ENCODE data around the gene AASDH. TPM values are rescaled to one million over a fixed set of nuclear protein-coding genes. Genes with fewer than 3 reads are reported as not detected.

AASDH gene
- total and polyA plus RNA-seq, 4 donors, result 2.7 to 13.3 (median 9.1) TPM

GRCh38 chr4:56320293-56320692, 67.0 kb downstream of the AASDH start:
- no peak overlapping the region for H3K27ac ChIP-seq (ENCODE audit: low read depth in 1 of 2, low read length in 2 of 2)
- no peak for TF ChIP-seq YY1 (IDR thresholded peaks at IDR 0.05)
- no peak for TF ChIP-seq CTCF (IDR thresholded peaks at IDR 0.05; ENCODE audit: low read depth, low read length, missing input control)
- TF ChIP-seq SP1 (IDR thresholded peaks at IDR 0.05), result no peak
- no peak for TF ChIP-seq HNF4A (conservative IDR thresholded peaks at IDR 0.05)
- no peak for TF ChIP-seq TAF1 (conservative IDR thresholded peaks at IDR 0.05)
- TF ChIP-seq JUND (IDR thresholded peaks at IDR 0.05), result no peak
- no peak for TF ChIP-seq RXRA (IDR thresholded peaks at IDR 0.05)
- no peak for TF ChIP-seq FOXA1 (IDR thresholded peaks at IDR 0.05)
- TF ChIP-seq GABPA (IDR thresholded peaks at IDR 0.05 in 1 of 2, conservative IDR thresholded peaks at IDR 0.05 in 1 of 2), result no peak
- no peak for TF ChIP-seq FOXA2 (IDR thresholded peaks at IDR 0.05)
- TF ChIP-seq ZBTB33 (IDR thresholded peaks at IDR 0.05), result no peak
- no peak for TF ChIP-seq EGR1 (IDR thresholded peaks at IDR 0.05; ENCODE audit: low read depth in 2 of 2)
- no peak overlapping the region for H3K4me3 ChIP-seq (ENCODE audit: low read depth in 1 of 3, low read length in 3 of 3)
- no peaks in the 10 kb centered on the region for H3K4me1 ChIP-seq (ENCODE audit: control insufficient read depth in 4 of 4, insufficient read depth in 4 of 4, low read length in 3 of 4)
- no peak for DNase-seq (ENCODE audit: low spot score)
- H3K27me3 ChIP-seq (ENCODE audit: control insufficient read depth in 4 of 4, insufficient read depth in 4 of 4, low read length in 3 of 4), result peaks cover 0 to 5% (median 0%) of the 10 kb centered on the region in 4 donors
- no peak overlapping the region for H3K9ac ChIP-seq (ENCODE audit: low read depth in 1 of 2, low read length in 2 of 2)
- H3K36me3 ChIP-seq (ENCODE audit: control insufficient read depth in 4 of 4, insufficient read depth in 3 of 4, low read depth in 1 of 4, low read length in 3 of 4), result no peaks in the 10 kb centered on the region
- H3K9me3 ChIP-seq (ENCODE audit: control insufficient read depth in 4 of 4, low read length in 3 of 4), result no peaks in the 10 kb centered on the region
- whole genome bisulfite sequencing, result 91% methylated on average over 5 of the region's 5 CpGs

- H3K36me3 ChIP-seq (ENCODE audit: control insufficient read depth in 4 of 4, insufficient read depth in 3 of 4, low read depth in 1 of 4, low read length in 3 of 4), result no peaks in the 10 kb centered on the region
- 92% methylated on average over 1 of the region's 1 CpG for WGBS
Measured at GRCh38 chr4:56318555-56318954, 68.7 kb downstream of the AASDH start.

GRCh38 chr4:56317749-56318148, 69.5 kb downstream of the AASDH start:
- Histone ChIP-seq H3K9ac (ENCODE audit: low read depth in 1 of 2, low read length in 2 of 2) (no peak overlapping the region), H3K27ac (ENCODE audit: low read depth in 1 of 2, low read length in 2 of 2) (no peak overlapping the region), H3K4me1 (ENCODE audit: control insufficient read depth in 4 of 4, insufficient read depth in 4 of 4, low read length in 3 of 4) (no peaks in the 10 kb centered on the region), H3K36me3 (ENCODE audit: control insufficient read depth in 4 of 4, insufficient read depth in 3 of 4, low read depth in 1 of 4, low read length in 3 of 4) (no peaks in the 10 kb centered on the region), H3K9me3 (ENCODE audit: control insufficient read depth in 4 of 4, low read length in 3 of 4) (no peaks in the 10 kb centered on the region), H3K27me3 (ENCODE audit: control insufficient read depth in 4 of 4, insufficient read depth in 4 of 4, low read length in 3 of 4) (no peaks in the 10 kb centered on the region), H3K4me3 (ENCODE audit: low read depth in 1 of 3, low read length in 3 of 3) (no peak overlapping the region)
- DNase-seq (ENCODE audit: low spot score), result no peak
- TF ChIP-seq MAX (IDR thresholded peaks at IDR 0.05), result no peak
- TF ChIP-seq JUND (IDR thresholded peaks at IDR 0.05), result no peak
- TF ChIP-seq EGR1 (IDR thresholded peaks at IDR 0.05; ENCODE audit: low read depth in 2 of 2), result no peak
- TF ChIP-seq REST (IDR thresholded peaks at IDR 0.05), result no peak
- no peak for TF ChIP-seq HNF4G (IDR thresholded peaks at IDR 0.05)
- no peak for TF ChIP-seq RAD21 (IDR thresholded peaks at IDR 0.05)
- no peak for TF ChIP-seq FOXA1 (IDR thresholded peaks at IDR 0.05)
- TF ChIP-seq TAF1 (conservative IDR thresholded peaks at IDR 0.05), result no peak
- no peak for TF ChIP-seq RXRA (IDR thresholded peaks at IDR 0.05)
- no peak for TF ChIP-seq HNF4A (conservative IDR thresholded peaks at IDR 0.05)
- TF ChIP-seq GABPA (IDR thresholded peaks at IDR 0.05 in 1 of 2, conservative IDR thresholded peaks at IDR 0.05 in 1 of 2), result no peak
- no peak for TF ChIP-seq SP1 (IDR thresholded peaks at IDR 0.05)
- no peak for TF ChIP-seq ZBTB33 (IDR thresholded peaks at IDR 0.05)
- no peak for TF ChIP-seq NR2F2 (IDR thresholded peaks at IDR 0.05)
- no peak for TF ChIP-seq YY1 (IDR thresholded peaks at IDR 0.05)

More at GRCh38 chr4:56318555-56318954, 68.7 kb downstream of the AASDH start:
- H3K27ac ChIP-seq (ENCODE audit: low read depth in 1 of 2, low read length in 2 of 2), result no peak overlapping the region
- no peak overlapping the region for H3K9ac ChIP-seq (ENCODE audit: low read depth in 1 of 2, low read length in 2 of 2)
- no peaks in the 10 kb centered on the region for H3K4me1 ChIP-seq (ENCODE audit: control insufficient read depth in 4 of 4, insufficient read depth in 4 of 4, low read length in 3 of 4)
- H3K9me3 ChIP-seq (ENCODE audit: control insufficient read depth in 4 of 4, low read length in 3 of 4), result no peaks in the 10 kb centered on the region
- DNase-seq (ENCODE audit: low spot score), result no peak
- H3K27me3 ChIP-seq (ENCODE audit: control insufficient read depth in 4 of 4, insufficient read depth in 4 of 4, low read length in 3 of 4), result no peaks in the 10 kb centered on the region
- H3K4me3 ChIP-seq (ENCODE audit: low read depth in 1 of 3, low read length in 3 of 3), result no peak overlapping the region
- TF ChIP-seq HNF4G (IDR thresholded peaks at IDR 0.05), result no peak
